Measurements from ENCODE around the gene SLC1A2.

The SLC1A2 gene

DNA sequence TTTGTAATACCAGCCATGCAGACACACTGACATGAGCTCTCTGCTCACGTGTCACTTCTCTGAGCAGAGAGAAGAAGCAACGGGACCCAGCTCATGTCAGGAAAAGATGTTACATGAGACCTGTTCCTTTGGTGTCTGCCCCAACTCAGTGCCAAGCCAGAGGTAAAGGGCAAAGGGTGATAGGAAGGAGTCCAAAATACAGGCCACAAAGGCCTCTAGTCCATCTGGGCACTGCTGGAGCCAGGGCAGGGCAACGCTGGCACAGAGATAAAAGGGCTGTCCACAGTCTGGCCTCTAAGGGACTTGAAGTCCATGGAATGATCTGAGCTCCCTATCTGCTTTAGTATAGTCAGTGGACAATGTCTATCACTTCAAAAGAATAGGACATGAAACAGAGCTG lies 79.3 kb downstream of the SLC1A2 start:
- Histone ChIP-seq H3K27me3 (no peaks in the 10 kb centered on the region), H3K9me3 (no peaks in the 10 kb centered on the region), H3K36me3 (no peaks in the 10 kb centered on the region), H3K4me1 (no peaks in the 10 kb centered on the region), H3K4me3 (ENCODE audit: low read depth, low read length) (no peak overlapping the region)
- no peak for DNase-seq
- TF ChIP-seq, protein P1, sequence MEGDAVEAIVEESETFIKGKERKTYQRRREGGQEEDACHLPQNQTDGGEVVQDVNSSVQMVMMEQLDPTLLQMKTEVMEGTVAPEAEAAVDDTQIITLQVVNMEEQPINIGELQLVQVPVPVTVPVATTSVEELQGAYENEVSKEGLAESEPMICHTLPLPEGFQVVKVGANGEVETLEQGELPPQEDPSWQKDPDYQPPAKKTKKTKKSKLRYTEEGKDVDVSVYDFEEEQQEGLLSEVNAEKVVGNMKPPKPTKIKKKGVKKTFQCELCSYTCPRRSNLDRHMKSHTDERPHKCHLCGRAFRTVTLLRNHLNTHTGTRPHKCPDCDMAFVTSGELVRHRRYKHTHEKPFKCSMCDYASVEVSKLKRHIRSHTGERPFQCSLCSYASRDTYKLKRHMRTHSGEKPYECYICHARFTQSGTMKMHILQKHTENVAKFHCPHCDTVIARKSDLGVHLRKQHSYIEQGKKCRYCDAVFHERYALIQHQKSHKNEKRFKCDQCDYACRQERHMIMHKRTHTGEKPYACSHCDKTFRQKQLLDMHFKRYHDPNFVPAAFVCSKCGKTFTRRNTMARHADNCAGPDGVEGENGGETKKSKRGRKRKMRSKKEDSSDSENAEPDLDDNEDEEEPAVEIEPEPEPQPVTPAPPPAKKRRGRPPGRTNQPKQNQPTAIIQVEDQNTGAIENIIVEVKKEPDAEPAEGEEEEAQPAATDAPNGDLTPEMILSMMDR (IDR thresholded peaks at IDR 0.05; ENCODE audit: low read depth, low read length), result no peak

DNA sequence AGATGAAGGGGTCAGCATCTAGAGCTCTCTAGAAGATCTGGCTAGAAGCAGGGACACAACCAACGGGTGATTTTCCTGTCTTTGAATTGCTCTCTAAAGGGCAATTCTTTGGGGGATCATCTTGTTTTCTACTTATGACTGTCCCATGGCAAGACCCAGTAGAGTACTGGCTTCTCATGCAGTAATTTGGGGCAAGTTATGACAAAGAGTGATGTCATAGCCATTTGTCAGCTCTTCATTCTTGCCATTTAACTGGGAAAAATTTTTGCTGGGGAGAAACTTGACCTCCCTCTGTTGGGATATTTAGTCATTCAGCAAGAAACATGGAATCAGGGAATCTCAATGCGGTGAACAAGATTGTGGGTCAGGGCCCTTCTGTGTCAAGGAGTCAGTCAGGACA lies 80.4 kb downstream of the SLC1A2 start:
- H3K36me3 ChIP-seq, result no peaks in the 10 kb centered on the region
- no peak for DNase-seq
- no peaks in the 10 kb centered on the region for H3K9me3 ChIP-seq
- H3K27me3 ChIP-seq, result no peaks in the 10 kb centered on the region
- no peak overlapping the region for H3K4me3 ChIP-seq (ENCODE audit: low read depth, low read length)
- TF ChIP-seq, protein P1 (IDR thresholded peaks at IDR 0.05; ENCODE audit: low read depth, low read length), result no peak
- no peaks in the 10 kb centered on the region for H3K4me1 ChIP-seq

DNA sequence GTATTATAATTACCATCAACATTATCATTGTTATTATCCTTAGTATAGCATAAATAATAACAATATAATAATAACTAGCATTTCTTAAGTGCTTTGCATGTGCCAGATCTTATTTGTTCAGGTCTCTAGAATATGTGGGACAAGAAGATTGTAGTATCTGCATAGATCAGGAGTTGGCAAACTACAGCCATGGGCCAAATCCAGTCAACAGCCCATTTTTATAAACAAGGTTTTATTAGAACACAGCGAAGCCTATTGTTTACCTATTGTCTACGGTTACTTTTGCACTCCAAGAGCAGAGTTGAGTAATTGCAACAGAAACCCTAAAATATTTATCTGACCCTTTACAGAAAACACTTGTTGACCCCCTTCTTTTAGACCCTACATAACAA lies 81.4 kb downstream of the SLC1A2 start:
- H3K36me3 ChIP-seq, result no peaks in the 10 kb centered on the region
- DNase-seq, result no peak
- H3K9me3 ChIP-seq, result no peaks in the 10 kb centered on the region
- H3K27me3 ChIP-seq, result no peaks in the 10 kb centered on the region
- TF ChIP-seq, protein P1 (IDR thresholded peaks at IDR 0.05; ENCODE audit: low read depth, low read length), result no peak
- no peaks in the 10 kb centered on the region for H3K4me1 ChIP-seq
- no peak overlapping the region for H3K4me3 ChIP-seq (ENCODE audit: low read depth, low read length)

DNA sequence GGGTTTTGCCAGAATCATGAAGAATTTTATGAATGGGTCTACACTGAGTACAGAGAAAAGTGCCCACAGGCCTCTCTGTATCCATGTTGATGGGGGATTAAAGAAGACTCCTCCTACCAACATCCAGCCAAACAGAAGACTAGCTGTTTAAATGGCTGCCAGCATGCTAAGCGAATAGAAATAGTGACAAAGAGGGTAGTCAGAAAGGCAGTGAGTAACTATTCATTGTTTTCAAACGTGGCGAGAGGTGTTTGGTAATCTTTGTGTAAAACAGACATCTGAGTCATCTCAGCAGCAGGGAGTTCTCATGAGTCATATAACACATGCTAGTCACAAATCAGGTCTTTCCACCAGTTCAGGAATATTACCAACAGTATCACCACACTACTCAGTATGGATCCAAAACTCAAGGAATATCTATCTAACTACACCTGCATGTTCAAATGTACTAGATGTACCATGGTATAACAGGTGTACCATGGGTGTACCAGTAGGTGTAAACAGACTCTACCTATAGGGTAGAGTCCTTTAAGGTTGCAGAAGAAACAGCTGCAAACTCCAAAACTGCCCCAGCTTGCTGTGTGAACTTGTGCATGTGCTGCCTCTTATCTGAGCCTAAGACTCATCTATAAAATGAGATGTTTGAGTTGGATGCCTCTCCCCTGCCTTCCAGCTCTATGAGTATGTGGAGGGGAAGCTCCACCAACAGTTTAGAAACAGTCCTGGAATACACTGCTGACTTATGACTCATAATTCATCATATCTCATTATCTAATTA lies 82.0 kb downstream of the SLC1A2 start:
- Histone ChIP-seq H3K4me3 (ENCODE audit: low read depth, low read length) (no peak overlapping the region), H3K36me3 (no peaks in the 10 kb centered on the region), H3K4me1 (no peaks in the 10 kb centered on the region), H3K27me3 (no peaks in the 10 kb centered on the region), H3K9me3 (no peaks in the 10 kb centered on the region)
- TF ChIP-seq, protein P1 (IDR thresholded peaks at IDR 0.05; ENCODE audit: low read depth, low read length), result no peak
- no peak for DNase-seq

DNA sequence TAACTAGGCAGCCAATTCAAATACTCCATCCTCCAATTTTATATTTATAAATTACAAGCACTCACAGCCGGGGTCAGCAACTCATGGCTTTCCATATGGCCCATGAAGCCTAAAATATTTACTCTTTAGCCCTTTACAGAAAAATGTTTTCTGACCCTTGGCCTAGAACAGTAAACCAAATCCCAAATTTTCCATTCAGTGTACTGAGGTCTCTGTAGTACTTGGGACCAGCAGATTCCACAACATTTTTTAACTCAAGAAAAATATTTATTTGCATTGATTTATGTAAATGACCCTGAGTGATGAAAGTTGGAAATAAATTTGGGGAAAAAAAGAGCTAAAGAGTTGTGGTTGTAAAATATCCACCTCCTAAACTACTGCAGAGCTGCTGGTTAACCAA lies 82.6 kb downstream of the SLC1A2 start:
- Histone ChIP-seq H3K4me3 (ENCODE audit: low read depth, low read length) (no peak overlapping the region), H3K27me3 (no peaks in the 10 kb centered on the region), H3K36me3 (no peaks in the 10 kb centered on the region), H3K4me1 (no peaks in the 10 kb centered on the region), H3K9me3 (no peaks in the 10 kb centered on the region)
- no peak for DNase-seq
- TF ChIP-seq, protein P1 (IDR thresholded peaks at IDR 0.05; ENCODE audit: low read depth, low read length), result no peak

DNA sequence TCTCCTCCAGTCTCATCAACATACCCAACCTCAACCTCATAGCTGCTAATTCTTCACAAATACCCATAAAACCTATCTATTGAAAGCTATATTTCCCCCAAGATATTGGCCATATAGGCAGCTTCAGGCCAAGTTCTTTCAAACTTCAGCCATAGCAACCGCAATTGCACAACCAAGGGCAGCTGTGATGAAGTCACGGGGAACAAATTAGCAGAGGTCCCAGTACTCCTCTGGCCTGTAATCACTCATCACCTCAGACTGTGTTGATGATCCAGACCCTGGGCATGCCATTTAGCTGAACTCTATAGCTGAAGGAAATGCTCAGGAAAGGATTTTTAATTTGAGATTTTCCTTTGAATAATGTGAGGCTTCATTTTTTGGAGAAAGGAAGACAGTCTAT lies 84.1 kb downstream of the SLC1A2 start:
- H3K36me3 ChIP-seq, result no peaks in the 10 kb centered on the region
- no peaks in the 10 kb centered on the region for H3K9me3 ChIP-seq
- TF ChIP-seq, protein P1 (IDR thresholded peaks at IDR 0.05; ENCODE audit: low read depth, low read length), result no peak
- no peak overlapping the region for H3K4me3 ChIP-seq (ENCODE audit: low read depth, low read length)
- no peak for DNase-seq
- no peaks in the 10 kb centered on the region for H3K4me1 ChIP-seq
- no peaks in the 10 kb centered on the region for H3K27me3 ChIP-seq
